Liver (tissue), 9 donors: Measurements from ENCODE around the gene RETREG1. TPM values are rescaled to one million over a fixed set of nuclear protein-coding genes. Genes with fewer than 3 reads are reported as not detected.

Source experiments
- DNase-seq: peaks from one replicate; pipeline ENCODE4 v3.0.0-alpha.2; 2017; ENCODE audit warnings: low spot score
- H3K27ac ChIP-seq, 2 donors: one replicate each; pipeline ENCODE4 v1.7.0; 2013; ENCODE audit warnings: inconsistent platforms in 2 of 2, low read length in 2 of 2, control low read depth in 1 of 2, low read depth in 1 of 2, mild to moderate bottlenecking in 1 of 2
- H3K27me3 ChIP-seq, 4 donors: one replicate each; pipeline versions ENCODE4 v1.6.1 to v1.7.0; 2013; ENCODE audit warnings: low read length in 3 of 4, inconsistent platforms in 1 of 4, mild to moderate bottlenecking in 1 of 4, moderate library complexity in 1 of 4; ENCODE audit not compliant: control insufficient read depth in 4 of 4, insufficient read depth in 4 of 4
- H3K36me3 ChIP-seq, 4 donors: one replicate each; pipeline versions ENCODE4 v1.6.1 to v1.7.0; 2013; ENCODE audit warnings: low read length in 3 of 4, mild to moderate bottlenecking in 3 of 4, low read depth in 1 of 4, moderate library complexity in 1 of 4; ENCODE audit not compliant: control insufficient read depth in 4 of 4, insufficient read depth in 3 of 4
- H3K4me1 ChIP-seq, 4 donors: one replicate each; pipeline versions ENCODE4 v1.6.1 to v1.7.0; 2013; ENCODE audit warnings: low read length in 3 of 4, mild to moderate bottlenecking in 3 of 4, moderate library complexity in 1 of 4; ENCODE audit not compliant: control insufficient read depth in 4 of 4, insufficient read depth in 4 of 4
- H3K4me3 ChIP-seq, 3 donors: one replicate each; pipeline versions ENCODE4 v1.6.1 to v1.7.0; 2013; ENCODE audit warnings: low read length in 3 of 3, control low read depth in 1 of 3, low read depth in 1 of 3, mild to moderate bottlenecking in 1 of 3
- H3K9ac ChIP-seq, 2 donors: one replicate each; pipeline ENCODE4 v1.7.0; 2013; ENCODE audit warnings: low read length in 2 of 2, mild to moderate bottlenecking in 2 of 2, moderate library complexity in 2 of 2, control low read depth in 1 of 2, low read depth in 1 of 2
- H3K9me3 ChIP-seq, 4 donors: one replicate each; pipeline versions ENCODE4 v1.6.1 to v1.7.0; 2013; ENCODE audit warnings: low read length in 3 of 4; ENCODE audit not compliant: control insufficient read depth in 4 of 4
- ATF3 ChIP-seq: IDR thresholded peaks from 2 replicates; pipeline ENCODE4 v1.6.1; 2016; ENCODE audit warnings: antibody characterized with exemption
- EGR1 ChIP-seq, 2 donors: IDR thresholded peaks; 2 replicates each; pipeline ENCODE4 v1.6.1; 2016 to 2018; ENCODE audit warnings: antibody characterized with exemption in 2 of 2, low read depth in 2 of 2
- FOXA1 ChIP-seq: IDR thresholded peaks from 2 replicates; pipeline ENCODE4 v1.6.1; 2016; ENCODE audit warnings: antibody characterized with exemption
- FOXA2 ChIP-seq: IDR thresholded peaks from 2 replicates; pipeline ENCODE4 v1.6.1; 2016; ENCODE audit warnings: antibody characterized with exemption
- GABPA ChIP-seq, 2 donors: IDR thresholded peaks in 1 of 2; conservative IDR thresholded peaks in 1 of 2; 2 replicates each; pipeline ENCODE4 v1.6.1; 2016; ENCODE audit warnings: antibody characterized with exemption in 2 of 2, mild to moderate bottlenecking in 1 of 2, moderate library complexity in 1 of 2
- HNF4A ChIP-seq, 2 donors: conservative IDR thresholded peaks; 2 replicates each; pipeline ENCODE4 v1.6.1; 2016; ENCODE audit warnings: antibody characterized with exemption in 2 of 2, mild to moderate bottlenecking in 2 of 2
- HNF4G ChIP-seq: IDR thresholded peaks from 2 replicates; pipeline ENCODE4 v1.6.1; 2016; ENCODE audit warnings: antibody characterized with exemption
- JUND ChIP-seq, 2 donors: IDR thresholded peaks; 2 replicates each; pipeline ENCODE4 v1.6.1; 2016; ENCODE audit warnings: antibody characterized with exemption in 2 of 2
- MAX ChIP-seq: IDR thresholded peaks from 2 replicates; pipeline ENCODE4 v1.6.1; 2016; ENCODE audit warnings: antibody characterized with exemption
- NR2F2 ChIP-seq: IDR thresholded peaks from 2 replicates; pipeline ENCODE4 v1.6.1; 2016; ENCODE audit warnings: antibody characterized with exemption
- RAD21 ChIP-seq, 2 donors: IDR thresholded peaks; 2 replicates each; pipeline ENCODE4 v1.6.1; 2016; ENCODE audit warnings: antibody characterized with exemption in 2 of 2, mild to moderate bottlenecking in 2 of 2
- RXRA ChIP-seq, 2 donors: IDR thresholded peaks; 2 replicates each; pipeline ENCODE4 v1.6.1; 2017 to 2018; ENCODE audit warnings: antibody characterized with exemption in 2 of 2, mild to moderate bottlenecking in 1 of 2
- SP1 ChIP-seq: IDR thresholded peaks from 2 replicates; pipeline ENCODE4 v1.6.1; 2018; ENCODE audit warnings: antibody characterized with exemption, mild to moderate bottlenecking
- TAF1 ChIP-seq: conservative IDR thresholded peaks from 2 replicates; pipeline ENCODE4 v1.6.1; 2016; ENCODE audit warnings: antibody characterized with exemption, mild to moderate bottlenecking
- YY1 ChIP-seq: IDR thresholded peaks from 2 replicates; pipeline ENCODE4 v1.6.1; 2016; ENCODE audit warnings: antibody characterized with exemption, mild to moderate bottlenecking
- ZBTB33 ChIP-seq: IDR thresholded peaks from 2 replicates; pipeline ENCODE4 v1.6.1; 2016; ENCODE audit warnings: antibody characterized with exemption
- WGBS: extraction: QIAGEN DNeasy Blood & Tissue Kit; methylation state at CpG from one replicate; pipeline ENCODE4 v1.1.7; 2013; 5-methylcytosine and 5-hydroxymethylcytosine counted together
- polyA plus RNA-seq, 2 donors: library from polyadenylated mRNA; stranded (reverse) in 1 of 2; unstranded in 1 of 2; fragments of 200-250 nt in 1 of 2; fragments of >200 nt in 1 of 2; fragmentation: Nextera tagmentation in 1 of 2; extraction: Ambion mirVana in 1 of 2; gene quantifications; one replicate each; pipeline versions ENCODE4 v1.2.1 to v1.2.3, GENCODE V29; 2013 to 2015
- total RNA-seq, 2 donors: library from RNA; depleted of rRNA; stranded (reverse); fragments of >200 nt; gene quantifications; one replicate each; pipeline ENCODE4 v1.2.3, GENCODE V29; 2014
- TF ChIP-seq, protein P1 (sequence below): fragments of 150-350 bp; IDR thresholded peaks from 2 replicates; pipeline ENCODE4 v1.5.1; 2017; ENCODE audit warnings: improper control_type of control experiment, low read depth, low read length; ENCODE audit not compliant: missing input control
- TF ChIP-seq, protein P2 (sequence below): IDR thresholded peaks from 2 replicates; pipeline ENCODE4 v1.6.1; 2016; ENCODE audit warnings: antibody characterized with exemption, mild to moderate bottlenecking
- donor health status: healthy.
- donor health status: healthy.
- donor health status: healthy.
- donor health status: healthy.
- donor health status: healthy.

RETREG1 gene
- total and polyA plus RNA-seq, 4 donors, result 0.70 to 28.1 (median 4.2) TPM

- no peak for TF ChIP-seq NR2F2
- TF ChIP-seq, protein P1, sequence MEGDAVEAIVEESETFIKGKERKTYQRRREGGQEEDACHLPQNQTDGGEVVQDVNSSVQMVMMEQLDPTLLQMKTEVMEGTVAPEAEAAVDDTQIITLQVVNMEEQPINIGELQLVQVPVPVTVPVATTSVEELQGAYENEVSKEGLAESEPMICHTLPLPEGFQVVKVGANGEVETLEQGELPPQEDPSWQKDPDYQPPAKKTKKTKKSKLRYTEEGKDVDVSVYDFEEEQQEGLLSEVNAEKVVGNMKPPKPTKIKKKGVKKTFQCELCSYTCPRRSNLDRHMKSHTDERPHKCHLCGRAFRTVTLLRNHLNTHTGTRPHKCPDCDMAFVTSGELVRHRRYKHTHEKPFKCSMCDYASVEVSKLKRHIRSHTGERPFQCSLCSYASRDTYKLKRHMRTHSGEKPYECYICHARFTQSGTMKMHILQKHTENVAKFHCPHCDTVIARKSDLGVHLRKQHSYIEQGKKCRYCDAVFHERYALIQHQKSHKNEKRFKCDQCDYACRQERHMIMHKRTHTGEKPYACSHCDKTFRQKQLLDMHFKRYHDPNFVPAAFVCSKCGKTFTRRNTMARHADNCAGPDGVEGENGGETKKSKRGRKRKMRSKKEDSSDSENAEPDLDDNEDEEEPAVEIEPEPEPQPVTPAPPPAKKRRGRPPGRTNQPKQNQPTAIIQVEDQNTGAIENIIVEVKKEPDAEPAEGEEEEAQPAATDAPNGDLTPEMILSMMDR, result no peak
- no peak for TF ChIP-seq RXRA (IDR thresholded peaks at IDR 0.05)
- no peak for TF ChIP-seq FOXA2
- no peak for TF ChIP-seq TAF1
- no peak for TF ChIP-seq JUND (IDR thresholded peaks at IDR 0.05)
- no peak for TF ChIP-seq YY1
- TF ChIP-seq FOXA1, result no peak
- TF ChIP-seq HNF4A (conservative IDR thresholded peaks at IDR 0.05), result no peak
Observed at GRCh38 chr5:16570121-16570815, 46.5 kb downstream of the RETREG1 start (continued).

DNA sequence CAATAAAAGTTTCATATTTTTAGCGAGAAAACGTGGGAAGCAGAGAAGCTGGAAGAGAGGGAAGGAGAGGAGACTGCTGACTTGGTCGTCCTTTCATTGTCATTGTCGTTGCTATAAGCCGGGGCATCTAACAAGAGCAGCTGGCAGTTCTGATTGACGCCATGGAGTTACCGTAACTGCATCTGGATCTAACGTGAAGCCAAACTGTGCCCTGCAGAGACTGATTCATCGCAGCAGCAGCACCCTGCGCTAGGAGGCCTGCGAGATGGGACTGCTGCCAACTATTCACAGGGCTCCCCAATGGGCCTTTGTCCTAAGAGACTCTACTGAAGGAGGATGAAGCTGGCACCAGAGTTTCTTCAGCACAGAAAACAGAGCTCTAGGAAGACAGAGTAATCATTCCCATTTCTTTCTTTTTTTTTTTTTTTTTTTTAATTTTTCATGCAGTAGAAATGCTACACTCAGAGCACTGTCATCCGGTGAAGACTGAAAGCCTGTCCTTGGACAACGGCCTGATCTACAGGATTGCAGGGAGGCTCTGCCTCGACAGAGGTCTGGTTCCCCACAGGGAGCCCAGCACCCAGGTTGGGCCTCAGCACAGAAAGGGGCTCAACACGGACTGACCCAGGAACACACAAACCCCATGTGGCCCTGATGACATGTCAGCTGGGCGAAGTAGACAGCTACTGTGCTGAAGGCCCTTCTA, 47.8 kb downstream of the RETREG1 start:
- Histone ChIP-seq H3K36me3 (no peaks in the 10 kb centered on the region), H3K4me3 (no peak overlapping the region), H3K4me1 (peaks cover 4 to 16% (median 14%) of the 10 kb centered on the region in 4 donors), H3K27me3 (no peaks in the 10 kb centered on the region), H3K9ac (no peak overlapping the region), H3K27ac (no peak overlapping the region), H3K9me3 (no peaks in the 10 kb centered on the region)
- no peak for DNase-seq
- WGBS, result 94% methylated on average over 16 of the region's 16 CpGs
- no peak for TF ChIP-seq FOXA1

GRCh38 chr5:16567365-16567764, 49.4 kb downstream of the RETREG1 start:
- H3K9me3 ChIP-seq, result no peaks in the 10 kb centered on the region
- no peak for DNase-seq
- no peak overlapping the region for H3K4me3 ChIP-seq
- no peak for TF ChIP-seq NR2F2
- TF ChIP-seq HNF4G, result no peak
- no peak for TF ChIP-seq YY1
- TF ChIP-seq, protein P2, sequence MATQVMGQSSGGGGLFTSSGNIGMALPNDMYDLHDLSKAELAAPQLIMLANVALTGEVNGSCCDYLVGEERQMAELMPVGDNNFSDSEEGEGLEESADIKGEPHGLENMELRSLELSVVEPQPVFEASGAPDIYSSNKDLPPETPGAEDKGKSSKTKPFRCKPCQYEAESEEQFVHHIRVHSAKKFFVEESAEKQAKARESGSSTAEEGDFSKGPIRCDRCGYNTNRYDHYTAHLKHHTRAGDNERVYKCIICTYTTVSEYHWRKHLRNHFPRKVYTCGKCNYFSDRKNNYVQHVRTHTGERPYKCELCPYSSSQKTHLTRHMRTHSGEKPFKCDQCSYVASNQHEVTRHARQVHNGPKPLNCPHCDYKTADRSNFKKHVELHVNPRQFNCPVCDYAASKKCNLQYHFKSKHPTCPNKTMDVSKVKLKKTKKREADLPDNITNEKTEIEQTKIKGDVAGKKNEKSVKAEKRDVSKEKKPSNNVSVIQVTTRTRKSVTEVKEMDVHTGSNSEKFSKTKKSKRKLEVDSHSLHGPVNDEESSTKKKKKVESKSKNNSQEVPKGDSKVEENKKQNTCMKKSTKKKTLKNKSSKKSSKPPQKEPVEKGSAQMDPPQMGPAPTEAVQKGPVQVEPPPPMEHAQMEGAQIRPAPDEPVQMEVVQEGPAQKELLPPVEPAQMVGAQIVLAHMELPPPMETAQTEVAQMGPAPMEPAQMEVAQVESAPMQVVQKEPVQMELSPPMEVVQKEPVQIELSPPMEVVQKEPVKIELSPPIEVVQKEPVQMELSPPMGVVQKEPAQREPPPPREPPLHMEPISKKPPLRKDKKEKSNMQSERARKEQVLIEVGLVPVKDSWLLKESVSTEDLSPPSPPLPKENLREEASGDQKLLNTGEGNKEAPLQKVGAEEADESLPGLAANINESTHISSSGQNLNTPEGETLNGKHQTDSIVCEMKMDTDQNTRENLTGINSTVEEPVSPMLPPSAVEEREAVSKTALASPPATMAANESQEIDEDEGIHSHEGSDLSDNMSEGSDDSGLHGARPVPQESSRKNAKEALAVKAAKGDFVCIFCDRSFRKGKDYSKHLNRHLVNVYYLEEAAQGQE, result no peak
- no peak for TF ChIP-seq GABPA (IDR thresholded peaks at IDR 0.05 in 1 of 2, conservative IDR thresholded peaks at IDR 0.05 in 1 of 2)
- TF ChIP-seq SP1, result no peak
- no peak for TF ChIP-seq EGR1 (IDR thresholded peaks at IDR 0.05; ENCODE audit: low read depth in 2 of 2)
- TF ChIP-seq, protein P1, result no peak
- no peak for TF ChIP-seq RAD21 (IDR thresholded peaks at IDR 0.05)
- no peak for TF ChIP-seq ZBTB33
- no peak for TF ChIP-seq HNF4A (conservative IDR thresholded peaks at IDR 0.05)
- no peak for TF ChIP-seq JUND (IDR thresholded peaks at IDR 0.05)
- TF ChIP-seq FOXA2, result no peak
- no peak for TF ChIP-seq ATF3
- no peak for TF ChIP-seq MAX
- TF ChIP-seq FOXA1, result no peak
- no peak for TF ChIP-seq TAF1
- TF ChIP-seq RXRA (IDR thresholded peaks at IDR 0.05), result no peak
- H3K27me3 ChIP-seq, result no peaks in the 10 kb centered on the region
- H3K27ac ChIP-seq, result no peak overlapping the region
- no peaks in the 10 kb centered on the region for H3K36me3 ChIP-seq
- H3K9ac ChIP-seq, result no peak overlapping the region
- peaks cover 0 to under 1% (median under 1%) of the 10 kb centered on the region in 4 donors for H3K4me1 ChIP-seq
- 92% methylated on average over 3 of the region's 3 CpGs for WGBS
